Astrocyte (in vitro differentiated cells and primary cell): ENCODE results near the gene EIF4ENIF1.

Source experiments
- EZH2 ChIP-seq: IDR thresholded peaks from 2 replicates; pipeline ENCODE4 v1.6.1; 2012; ENCODE audit warnings: mild to moderate bottlenecking, low read length, inconsistent platforms; ENCODE audit not compliant: insufficient read depth
- TF ChIP-seq, protein P1 (sequence below): IDR thresholded peaks from 2 replicates; pipeline ENCODE4 v1.5.1; 2011; ENCODE audit warnings: low read depth, mild to moderate bottlenecking, inconsistent platforms, low read length, moderate library complexity; ENCODE audit not compliant: insufficient read depth

DNA sequence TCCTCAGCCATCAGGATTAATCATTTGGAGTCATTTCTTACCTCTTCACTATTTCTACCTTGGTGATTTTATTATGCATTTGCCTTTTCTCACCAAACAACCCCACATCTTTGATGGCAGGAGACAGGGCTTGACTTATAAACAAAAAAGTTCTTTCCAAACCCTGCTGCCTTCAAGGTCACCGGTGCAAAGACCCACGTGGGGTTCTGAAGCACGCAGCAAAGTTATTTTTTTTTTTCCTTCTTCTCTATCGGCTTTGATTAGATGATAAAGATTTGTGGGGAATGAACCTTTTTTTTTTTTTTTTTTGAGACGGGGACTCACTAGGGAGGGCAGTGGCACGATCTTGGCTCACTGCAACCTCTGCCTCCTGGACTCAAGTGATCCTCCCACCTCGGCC is 46.1 kb downstream of the EIF4ENIF1 start:
- TF ChIP-seq, protein P1, sequence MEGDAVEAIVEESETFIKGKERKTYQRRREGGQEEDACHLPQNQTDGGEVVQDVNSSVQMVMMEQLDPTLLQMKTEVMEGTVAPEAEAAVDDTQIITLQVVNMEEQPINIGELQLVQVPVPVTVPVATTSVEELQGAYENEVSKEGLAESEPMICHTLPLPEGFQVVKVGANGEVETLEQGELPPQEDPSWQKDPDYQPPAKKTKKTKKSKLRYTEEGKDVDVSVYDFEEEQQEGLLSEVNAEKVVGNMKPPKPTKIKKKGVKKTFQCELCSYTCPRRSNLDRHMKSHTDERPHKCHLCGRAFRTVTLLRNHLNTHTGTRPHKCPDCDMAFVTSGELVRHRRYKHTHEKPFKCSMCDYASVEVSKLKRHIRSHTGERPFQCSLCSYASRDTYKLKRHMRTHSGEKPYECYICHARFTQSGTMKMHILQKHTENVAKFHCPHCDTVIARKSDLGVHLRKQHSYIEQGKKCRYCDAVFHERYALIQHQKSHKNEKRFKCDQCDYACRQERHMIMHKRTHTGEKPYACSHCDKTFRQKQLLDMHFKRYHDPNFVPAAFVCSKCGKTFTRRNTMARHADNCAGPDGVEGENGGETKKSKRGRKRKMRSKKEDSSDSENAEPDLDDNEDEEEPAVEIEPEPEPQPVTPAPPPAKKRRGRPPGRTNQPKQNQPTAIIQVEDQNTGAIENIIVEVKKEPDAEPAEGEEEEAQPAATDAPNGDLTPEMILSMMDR = no peak
- no peak for TF ChIP-seq EZH2
